Breast epithelium (tissue), 3 donors: Measurements from ENCODE around the gene DBT.

Experiments
- CTCF ChIP-seq, 3 donors: fragments of 450-650 bp; IDR thresholded peaks; one replicate each; pipeline ENCODE4 v1.5.1; 2016 to 2017; ENCODE audit warnings: antibody characterized with exemption in 3 of 3, mild to moderate bottlenecking in 3 of 3, moderate library complexity in 3 of 3
- POLR2A ChIP-seq: fragments of 450-650 bp; IDR thresholded peaks from one replicate; pipeline ENCODE4 v1.6.1; 2016; ENCODE audit warnings: antibody characterized with exemption, mild to moderate bottlenecking, moderate library complexity
- POLR2AphosphoS5 ChIP-seq, 3 donors: sonication (generic); formaldehyde crosslinking; IDR thresholded peaks; one replicate each; pipeline ENCODE4 v1.6.1; 2017; ENCODE audit warnings: antibody characterized with exemption in 3 of 3

DNA sequence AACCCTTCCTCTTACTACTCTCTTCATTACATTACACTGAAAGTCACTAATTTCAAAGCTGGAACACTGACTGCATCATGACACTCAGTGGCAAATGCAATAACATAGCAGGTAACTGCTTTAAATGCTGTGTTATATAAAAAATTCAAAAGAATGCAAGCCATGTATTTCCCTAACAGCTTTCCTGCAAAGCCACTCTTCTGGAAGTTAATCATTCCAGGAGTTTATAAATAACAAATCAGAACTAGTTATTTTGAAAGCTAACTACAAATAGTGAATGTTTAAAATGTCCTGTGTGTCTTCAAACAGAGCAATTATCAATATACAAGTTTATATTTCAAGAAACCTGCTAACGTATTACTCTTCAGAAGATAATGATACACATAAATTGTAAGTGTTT, 34.5 kb downstream of the DBT start:
- TF ChIP-seq CTCF (IDR thresholded peaks at IDR 0.05) (no peak), POLR2AphosphoS5 (IDR thresholded peaks at IDR 0.05) (no peak), POLR2A (no peak)
